Measurements from ENCODE around the gene SPAG17.

SPAG17 gene

DNA sequence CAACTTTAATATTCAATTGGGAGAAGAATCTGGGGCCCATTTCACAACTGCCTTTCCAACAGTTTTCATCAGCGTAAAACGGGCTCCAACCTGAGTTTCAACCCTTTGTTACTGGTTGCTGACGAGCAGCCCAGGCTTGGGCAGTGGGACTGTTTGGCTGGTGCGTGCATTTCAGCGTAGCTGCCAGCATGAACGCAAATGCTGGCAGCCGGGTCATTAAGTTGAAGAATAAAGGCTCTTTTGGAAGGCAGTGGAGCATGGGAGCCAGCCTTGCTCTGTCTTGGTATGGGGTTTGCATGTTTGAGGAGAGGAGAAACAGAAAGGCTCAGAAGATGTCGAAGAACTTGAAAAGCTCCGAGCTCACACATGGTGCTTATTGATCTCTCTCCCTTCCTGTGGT lies 214.8 kb downstream of the SPAG17 start:
- no peak for DNase-seq (ENCODE audit: extremely low read depth, low read depth)
- TF ChIP-seq, protein P1, sequence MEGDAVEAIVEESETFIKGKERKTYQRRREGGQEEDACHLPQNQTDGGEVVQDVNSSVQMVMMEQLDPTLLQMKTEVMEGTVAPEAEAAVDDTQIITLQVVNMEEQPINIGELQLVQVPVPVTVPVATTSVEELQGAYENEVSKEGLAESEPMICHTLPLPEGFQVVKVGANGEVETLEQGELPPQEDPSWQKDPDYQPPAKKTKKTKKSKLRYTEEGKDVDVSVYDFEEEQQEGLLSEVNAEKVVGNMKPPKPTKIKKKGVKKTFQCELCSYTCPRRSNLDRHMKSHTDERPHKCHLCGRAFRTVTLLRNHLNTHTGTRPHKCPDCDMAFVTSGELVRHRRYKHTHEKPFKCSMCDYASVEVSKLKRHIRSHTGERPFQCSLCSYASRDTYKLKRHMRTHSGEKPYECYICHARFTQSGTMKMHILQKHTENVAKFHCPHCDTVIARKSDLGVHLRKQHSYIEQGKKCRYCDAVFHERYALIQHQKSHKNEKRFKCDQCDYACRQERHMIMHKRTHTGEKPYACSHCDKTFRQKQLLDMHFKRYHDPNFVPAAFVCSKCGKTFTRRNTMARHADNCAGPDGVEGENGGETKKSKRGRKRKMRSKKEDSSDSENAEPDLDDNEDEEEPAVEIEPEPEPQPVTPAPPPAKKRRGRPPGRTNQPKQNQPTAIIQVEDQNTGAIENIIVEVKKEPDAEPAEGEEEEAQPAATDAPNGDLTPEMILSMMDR (IDR thresholded peaks at IDR 0.05; ENCODE audit: low read depth, low read length): no peak

DNA sequence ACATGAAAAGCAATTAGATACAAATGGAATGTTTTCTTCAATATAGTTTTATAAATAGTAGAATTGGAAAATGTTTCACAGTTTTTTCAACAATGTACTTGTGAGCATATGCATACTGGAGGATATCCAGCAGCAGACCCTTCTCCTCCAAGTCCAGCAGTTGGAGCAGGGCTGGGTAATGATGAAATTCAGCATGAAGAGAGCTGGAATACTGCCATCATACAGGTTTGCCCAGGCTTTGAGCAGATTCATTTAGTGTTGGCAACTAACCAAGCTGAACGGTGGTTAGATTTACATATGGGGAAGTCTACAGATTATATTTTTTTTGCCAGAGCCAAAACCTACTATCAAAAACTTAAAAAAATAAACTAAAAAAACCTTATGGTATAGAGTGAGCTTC lies 217.1 kb downstream of the SPAG17 start:
- TF ChIP-seq, protein P1 (IDR thresholded peaks at IDR 0.05; ENCODE audit: low read depth, low read length): no peak
- DNase-seq (ENCODE audit: extremely low read depth, low read depth): no peak

DNA sequence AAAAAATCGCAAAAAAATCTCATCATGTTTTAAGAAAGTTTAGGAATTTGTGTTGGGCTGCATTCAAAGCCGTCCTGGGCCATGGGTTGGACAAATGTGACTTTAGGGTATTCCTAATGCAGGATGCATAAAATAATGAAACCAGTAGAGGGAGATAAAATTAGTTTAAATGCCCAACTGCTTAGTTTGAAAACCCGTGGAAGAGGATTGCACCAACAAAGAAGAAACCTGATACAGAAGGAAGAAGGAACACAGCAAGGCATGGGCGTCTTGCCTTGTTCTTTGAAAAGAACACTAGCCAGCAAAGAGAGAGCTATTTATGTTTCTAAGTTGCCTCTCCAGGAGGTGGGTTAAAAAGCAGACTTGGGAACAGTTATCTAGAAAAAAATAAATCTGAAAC lies 217.6 kb downstream of the SPAG17 start:
- TF ChIP-seq, protein P1 (IDR thresholded peaks at IDR 0.05; ENCODE audit: low read depth, low read length): peak; percentile 25
- DNase-seq (ENCODE audit: extremely low read depth, low read depth): peak; percentile 29

DNA sequence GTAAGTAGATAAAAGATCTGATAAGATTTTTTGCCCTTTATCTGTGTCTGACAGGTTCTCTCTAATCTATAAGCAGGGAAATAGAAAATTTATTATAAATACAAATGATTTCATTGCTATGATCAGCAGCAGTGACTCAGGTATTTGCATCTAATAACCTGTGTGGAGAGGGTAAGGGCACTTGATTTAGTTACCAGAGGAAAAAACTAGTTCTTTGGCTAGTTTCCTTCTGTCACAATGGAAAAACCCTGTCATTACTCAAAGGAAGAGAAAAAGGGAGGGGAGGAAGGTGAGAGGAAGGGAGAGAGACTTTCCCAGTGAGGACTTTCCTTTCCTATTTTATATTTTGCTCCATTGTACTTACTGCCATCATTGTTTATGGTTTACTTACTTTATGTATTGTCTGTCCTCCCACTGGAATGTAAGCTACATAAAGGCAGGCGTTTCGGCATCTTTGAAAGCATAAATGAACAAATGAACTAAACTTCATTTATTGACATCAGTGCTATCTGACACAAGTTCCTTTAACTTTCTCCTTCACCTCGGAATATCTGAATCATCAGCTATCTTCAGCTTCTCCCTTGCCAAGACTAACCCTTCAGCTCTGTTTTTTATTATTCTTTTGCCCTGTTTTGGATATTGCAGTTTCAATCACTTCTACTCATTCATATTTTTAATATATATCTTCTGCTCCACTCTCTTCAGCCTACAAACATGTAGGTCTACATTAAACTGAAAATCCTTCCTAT lies 220.6 kb downstream of the SPAG17 start:
- no peak for DNase-seq (ENCODE audit: extremely low read depth, low read depth)
- TF ChIP-seq, protein P1 (IDR thresholded peaks at IDR 0.05; ENCODE audit: low read depth, low read length): no peak

DNA sequence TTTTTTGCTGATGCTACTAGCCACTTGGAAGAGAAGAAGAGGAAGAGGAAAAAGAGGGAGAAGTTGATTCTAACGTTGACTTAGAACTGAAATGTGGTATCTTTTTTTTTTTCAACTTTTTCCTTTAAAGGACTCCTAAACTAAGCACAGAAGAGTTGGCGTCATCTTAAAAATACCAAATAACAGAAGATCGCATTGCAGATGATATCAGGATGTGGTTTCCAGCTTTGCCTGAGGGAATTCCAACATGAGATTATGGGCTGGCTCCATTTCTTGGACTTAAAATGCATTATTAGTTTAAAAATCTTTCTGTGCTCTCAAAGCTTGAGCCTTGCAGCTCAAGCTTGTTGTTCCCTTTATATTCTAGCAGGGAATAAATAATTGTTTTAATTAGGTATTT lies 225.7 kb downstream of the SPAG17 start:
- TF ChIP-seq, protein P1 (IDR thresholded peaks at IDR 0.05; ENCODE audit: low read depth, low read length): no peak
- DNase-seq (ENCODE audit: extremely low read depth, low read depth): peak; percentile 19

DNA sequence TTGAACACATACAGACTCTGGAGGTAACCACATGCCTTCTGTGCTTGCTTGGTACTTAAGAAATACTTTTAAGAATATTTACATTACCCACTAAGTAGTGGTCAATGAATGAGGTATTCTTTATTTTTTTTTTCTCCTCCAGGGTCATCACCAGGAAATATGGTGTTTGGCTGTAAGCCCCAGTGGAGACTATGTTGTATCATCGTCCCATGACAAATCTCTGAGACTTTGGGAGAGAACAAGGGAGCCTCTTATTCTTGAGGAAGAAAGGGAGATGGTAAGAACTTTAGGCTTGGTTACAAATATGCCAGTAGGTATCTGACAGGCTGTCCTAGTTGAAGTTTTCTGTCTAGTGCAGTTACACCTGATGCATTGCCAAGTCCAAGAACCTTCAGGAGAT lies 232.6 kb downstream of the SPAG17 start:
- TF ChIP-seq, protein P1 (IDR thresholded peaks at IDR 0.05; ENCODE audit: low read depth, low read length): no peak
- no peak for DNase-seq (ENCODE audit: extremely low read depth, low read depth)

DNA sequence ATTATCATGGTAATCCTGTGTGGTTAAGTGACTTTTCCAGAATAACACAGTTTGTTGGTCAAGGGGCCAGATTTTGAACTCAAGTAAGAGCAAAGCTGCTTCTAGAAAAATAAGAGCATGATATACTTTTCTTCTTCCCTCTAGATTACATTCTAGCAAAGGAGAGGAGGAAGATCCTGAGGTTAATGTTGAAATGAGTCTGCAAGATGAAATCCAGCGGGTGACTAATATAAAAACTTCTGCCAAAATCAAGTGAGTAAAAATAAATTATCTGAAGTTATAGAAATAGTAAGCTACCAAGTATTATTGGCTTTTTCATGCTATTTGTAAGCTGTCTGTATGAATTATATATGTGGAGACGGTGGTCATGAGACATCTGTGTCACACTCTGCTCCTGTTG lies 242.7 kb downstream of the SPAG17 start:
- DNase-seq (ENCODE audit: extremely low read depth, low read depth): no peak
- TF ChIP-seq, protein P1 (IDR thresholded peaks at IDR 0.05; ENCODE audit: low read depth, low read length): no peak
